Stimulated activated CD4-positive, alpha-beta T cell treated with anti-CD3 and anti-CD28 coated beads, Interleukin-15, amount 100 ng/mL, for 1 hour (primary cell): ENCODE results near the gene OTOGL.

Source experiments
- DNase-seq, 2 donors: peaks; one replicate each; pipeline ENCODE4 v3.0.0-alpha.2; 2020; ENCODE audit warnings: low read depth in 1 of 2, low spot score in 1 of 2

The OTOGL gene

DNA sequence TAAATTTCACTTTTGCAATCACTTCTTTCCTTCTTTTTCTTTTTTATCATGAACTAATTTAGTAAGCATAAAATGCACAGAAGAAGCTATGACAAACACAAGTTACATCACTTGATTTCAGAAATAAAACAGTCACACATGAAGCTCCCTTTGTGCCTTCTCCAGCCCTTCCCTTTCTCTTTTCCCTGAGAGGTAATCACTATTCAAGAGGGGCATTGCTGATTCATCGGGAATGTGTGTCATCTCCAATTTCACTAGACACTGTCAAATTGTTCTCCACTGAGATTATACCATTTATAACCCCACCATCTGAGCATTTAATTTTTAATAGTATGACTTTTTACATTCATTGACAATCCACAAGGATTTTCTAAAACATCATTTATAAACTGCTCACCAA, 253.1 kb downstream of the OTOGL start:
- no peak for DNase-seq

DNA sequence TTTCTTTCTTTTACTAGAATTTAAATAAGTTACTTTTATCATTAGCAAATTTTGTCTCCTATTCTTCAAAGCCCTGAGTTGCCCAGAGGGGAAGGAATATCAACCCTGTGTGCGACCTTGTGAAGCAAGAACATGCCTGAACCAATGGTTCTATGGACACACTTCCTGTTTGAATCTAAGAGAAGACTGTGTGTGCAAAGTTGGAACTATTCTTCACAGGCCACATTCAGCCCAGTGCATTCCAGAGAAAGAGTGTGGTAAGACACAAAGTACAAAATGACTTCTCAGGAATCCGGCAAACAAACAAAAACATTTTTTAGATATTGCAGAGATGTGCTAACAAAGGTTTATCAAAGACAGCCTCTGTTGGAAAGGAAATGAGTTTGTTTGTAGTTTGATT, 253.9 kb downstream of the OTOGL start:
- no peak for DNase-seq

GRCh38 chr12:80356097-80356496, 256.8 kb downstream of the OTOGL start:
- DNase-seq, result no peak

DNA sequence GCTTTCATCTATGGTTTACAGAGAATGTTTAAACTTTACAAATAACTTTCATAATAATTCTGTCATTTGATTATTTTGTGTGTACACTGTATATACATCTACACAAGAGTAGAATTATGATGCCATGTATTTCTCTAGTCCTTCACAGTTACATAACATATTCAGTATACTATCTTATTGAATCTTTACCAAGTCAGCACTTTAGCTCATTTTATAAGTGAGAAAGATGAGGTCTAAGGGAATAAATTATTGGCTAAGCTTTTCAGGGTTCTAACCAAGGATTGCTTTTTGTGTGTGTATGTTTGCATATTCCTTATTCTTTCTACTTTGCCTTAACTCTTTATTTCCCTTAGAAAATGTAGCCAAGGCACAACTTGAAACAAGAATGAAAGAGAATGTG, 260.4 kb downstream of the OTOGL start:
- no peak for DNase-seq

DNA sequence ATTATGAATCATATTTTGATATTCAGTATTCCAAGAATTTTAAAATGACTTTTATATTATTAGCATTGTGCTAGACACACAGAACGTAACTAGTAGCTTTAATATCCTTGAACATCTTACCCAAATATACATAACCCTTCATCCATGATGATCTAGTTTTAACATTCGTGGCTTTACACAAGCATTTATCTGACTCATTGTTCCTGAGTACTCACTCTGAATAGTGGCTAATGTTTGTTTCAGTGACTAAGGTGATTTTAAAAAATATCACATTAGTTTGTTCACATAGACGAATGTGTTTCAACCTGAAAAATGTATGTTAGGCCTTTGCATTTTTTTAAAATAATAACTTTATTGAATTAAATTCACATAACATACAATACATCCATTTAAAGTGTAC, 264.7 kb downstream of the OTOGL start:
- DNase-seq, result no peak

- DNase-seq, result no peak
These were observed 274.3 kb downstream of the OTOGL start for GRCh38 chr12:80373666-80374065.

DNA sequence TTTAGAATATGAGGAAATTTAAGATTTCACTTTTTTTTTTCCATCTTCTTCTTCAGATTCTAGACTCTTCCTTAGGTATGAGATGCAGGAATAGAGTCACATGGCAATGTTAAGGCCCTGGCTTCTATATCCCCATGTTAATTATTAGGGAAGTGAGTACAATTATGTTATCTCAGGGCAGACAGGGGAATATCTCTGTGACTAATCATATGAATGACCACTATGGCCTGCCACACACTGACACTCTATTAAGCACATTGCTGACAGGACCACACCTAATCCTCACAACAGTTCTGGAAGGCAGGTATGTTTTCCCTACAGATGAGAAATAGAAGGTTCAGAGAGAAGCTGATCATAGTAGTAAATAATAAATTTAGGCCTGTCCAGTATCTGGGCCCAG, 275.3 kb downstream of the OTOGL start:
- DNase-seq, result no peak

GRCh38 chr12:80377140-80377794, 277.9 kb downstream of the OTOGL start:
- DNase-seq, result no peak

GRCh38 chr12:80381121-80381520, 281.8 kb downstream of the OTOGL start:
- no peak for DNase-seq

DNA sequence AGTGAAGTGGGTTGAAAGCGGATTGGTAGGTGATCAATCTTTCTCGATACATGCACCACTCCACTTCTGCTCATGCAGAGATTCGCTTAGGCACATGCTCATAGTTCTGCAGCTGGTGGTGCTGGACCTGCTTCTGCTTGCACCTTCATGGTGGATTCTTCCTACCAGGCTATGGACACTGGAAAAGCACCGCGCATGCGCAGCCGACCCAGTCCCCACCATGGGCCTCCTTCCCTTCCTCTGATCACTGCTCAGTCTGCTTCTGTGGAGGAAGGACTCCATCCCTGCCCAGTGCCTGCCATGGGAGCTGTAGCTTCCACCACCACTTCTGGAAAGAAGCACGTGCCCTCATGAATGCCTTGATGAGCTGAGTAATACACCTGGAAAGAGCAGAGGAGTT, 282.9 kb downstream of the OTOGL start:
- no peak for DNase-seq

GRCh38 chr12:80400571-80400991, 301.2 kb downstream of the OTOGL start:
- no peak for DNase-seq

- DNase-seq, result no peak
These were observed 301.9 kb downstream of the OTOGL start for GRCh38 chr12:80401191-80401590.

DNA sequence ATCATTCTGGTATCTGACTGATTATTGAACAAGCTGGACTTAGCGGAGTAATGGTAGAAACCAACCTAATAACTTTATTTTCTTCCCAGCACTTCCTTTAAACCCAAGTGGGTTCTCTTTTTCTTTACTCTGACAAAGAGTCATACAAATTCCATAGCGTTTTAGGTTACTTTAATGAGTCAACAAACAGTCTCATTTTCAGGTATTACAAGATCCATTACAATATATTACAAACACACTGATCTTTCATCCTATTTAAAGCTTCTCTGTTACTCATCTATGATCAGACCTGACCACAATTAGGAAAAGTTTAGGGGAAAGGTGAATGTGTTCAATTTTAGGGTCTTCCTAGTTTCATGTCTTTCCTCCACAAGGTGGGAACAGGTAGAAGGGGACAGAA, 305.3 kb downstream of the OTOGL start:
- no peak for DNase-seq

- no peak for DNase-seq
These were observed 306.9 kb downstream of the OTOGL start for GRCh38 chr12:80406253-80406652.

DNA sequence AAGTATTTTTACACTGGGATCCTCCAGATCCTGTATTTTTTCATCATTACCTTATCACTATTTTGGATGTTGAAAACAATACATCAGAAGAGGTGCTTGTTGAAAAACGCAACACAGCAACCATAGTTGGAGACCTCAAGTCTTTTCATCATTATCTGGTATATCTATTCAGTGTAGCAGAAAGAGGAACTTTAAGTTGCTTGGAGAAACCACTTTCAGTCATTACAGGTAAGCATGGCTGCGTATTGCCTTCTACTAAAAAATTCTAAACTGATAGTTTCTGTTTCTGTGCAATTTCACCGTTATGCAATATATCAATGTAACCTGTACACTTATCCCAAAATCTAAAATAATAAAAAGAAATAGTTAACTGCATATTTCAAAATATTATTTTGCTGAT, 312.4 kb downstream of the OTOGL start:
- no peak for DNase-seq

DNA sequence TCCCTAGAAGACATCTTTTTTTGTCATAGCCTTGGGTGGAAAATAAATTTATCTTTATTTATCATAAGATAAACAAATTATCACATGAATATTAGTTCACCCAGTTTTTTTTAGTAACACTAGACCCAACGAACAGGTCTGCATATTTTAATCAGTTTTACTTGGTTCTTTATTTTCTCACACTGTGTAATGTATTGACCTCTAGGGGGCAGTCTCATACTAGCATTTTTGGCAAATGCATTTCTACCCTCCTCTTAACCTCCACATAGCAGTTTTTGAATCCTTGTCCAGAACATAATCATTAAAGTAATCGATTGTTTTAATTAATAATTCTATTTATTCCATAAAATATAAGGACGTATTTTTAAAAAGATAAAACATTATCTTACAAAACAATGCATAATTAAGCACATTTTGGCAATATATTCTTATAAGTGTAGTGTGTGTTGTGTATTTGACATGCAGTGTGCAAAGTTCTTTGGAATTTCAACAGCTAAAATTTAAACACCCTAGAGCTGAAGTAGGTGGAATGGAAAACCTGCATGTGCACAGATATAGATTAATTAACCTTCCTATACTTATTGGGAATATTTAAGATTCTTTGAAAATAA, 313.1 kb downstream of the OTOGL start:
- DNase-seq, result no peak

DNA sequence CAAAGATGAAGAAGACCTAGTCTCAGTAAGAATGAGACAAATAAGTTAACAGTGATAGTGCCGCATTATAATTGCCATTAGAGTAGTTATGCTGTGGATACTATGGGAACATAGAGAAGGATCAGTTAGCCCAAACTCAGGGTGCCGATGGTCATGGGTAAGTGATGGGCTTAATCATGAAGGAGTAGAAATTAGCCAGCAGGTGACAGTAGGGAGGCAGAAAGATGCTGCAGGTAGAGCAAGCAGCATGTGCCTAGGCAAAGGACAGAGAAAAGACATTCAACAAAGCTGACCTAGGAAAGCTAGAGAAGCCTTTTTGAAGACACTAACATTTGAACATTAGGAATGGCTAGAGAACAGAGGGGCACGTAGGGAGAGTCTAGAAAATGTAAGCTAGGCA, 314.1 kb downstream of the OTOGL start:
- DNase-seq, result no peak

- DNase-seq, result no peak
These were observed 316.1 kb downstream of the OTOGL start for GRCh38 chr12:80415466-80415865.

DNA sequence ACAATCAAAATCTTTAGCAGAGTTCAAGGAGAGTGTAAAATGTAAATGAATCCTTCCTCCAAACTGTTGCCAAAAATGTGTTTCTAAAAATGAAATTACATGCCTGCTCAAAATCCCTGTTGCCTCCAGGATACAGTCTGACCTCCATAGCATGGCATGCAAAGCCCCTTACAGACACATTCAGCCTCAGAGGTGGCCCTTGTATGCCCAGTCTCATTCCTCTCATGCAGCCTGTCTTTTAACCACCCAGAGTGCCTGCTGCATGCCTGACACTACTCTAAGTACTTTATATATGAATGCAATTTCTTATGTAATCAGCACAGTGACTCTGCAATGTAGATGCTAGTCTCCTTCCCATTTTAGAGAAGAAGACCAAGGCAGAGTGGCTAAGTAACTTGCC, 320.3 kb downstream of the OTOGL start:
- no peak for DNase-seq

DNA sequence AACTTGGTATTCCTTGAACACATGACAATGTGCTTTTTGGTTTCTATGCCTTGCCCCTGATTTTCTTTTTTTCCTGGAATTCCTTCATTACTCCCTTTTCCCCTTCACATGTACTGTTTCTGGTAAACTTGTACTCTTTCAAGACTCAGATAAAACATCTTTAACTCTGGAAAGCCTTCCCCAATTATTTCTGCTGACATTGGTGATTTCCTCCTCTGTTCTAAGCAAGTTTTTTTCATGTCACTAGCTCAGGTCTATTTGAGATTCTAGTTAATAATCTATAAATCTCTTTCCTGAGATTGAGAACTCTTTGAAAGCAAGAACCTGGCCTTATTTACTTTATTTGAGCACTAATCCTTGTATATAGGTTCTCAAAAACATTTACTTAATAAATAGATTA, 320.7 kb downstream of the OTOGL start:
- DNase-seq, result no peak

DNA sequence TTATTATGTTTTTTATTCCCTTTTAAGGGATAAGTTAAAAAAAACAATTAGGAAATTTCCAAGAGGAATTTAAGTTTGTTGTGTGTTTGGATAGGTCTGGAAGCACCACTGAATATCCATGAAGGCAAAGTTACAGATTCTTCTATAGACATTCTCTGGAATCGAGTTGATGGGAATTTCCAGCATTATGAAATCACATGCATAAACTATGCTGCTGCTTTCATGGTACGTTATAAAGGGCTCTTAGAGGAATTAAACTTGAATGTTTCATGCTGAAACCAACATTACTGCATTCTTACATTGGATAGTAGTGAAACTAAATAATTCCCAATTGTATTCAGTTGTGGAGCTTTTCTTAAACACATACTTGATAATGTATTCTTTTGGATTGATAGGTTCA, 323.2 kb downstream of the OTOGL start:
- DNase-seq, result no peak
